ENCODE measurements around the gene DYNC1LI1.
"Not testable (repeated sequence)": the region's sequence is repeated elsewhere in the genome, so short reads cannot be mapped to it uniquely, and the experiment has no call there.

The DYNC1LI1 gene

GRCh38 chr3:32542807-32543206, 27.9 kb downstream of the DYNC1LI1 start:
- no peak for FAIRE-seq

DNA sequence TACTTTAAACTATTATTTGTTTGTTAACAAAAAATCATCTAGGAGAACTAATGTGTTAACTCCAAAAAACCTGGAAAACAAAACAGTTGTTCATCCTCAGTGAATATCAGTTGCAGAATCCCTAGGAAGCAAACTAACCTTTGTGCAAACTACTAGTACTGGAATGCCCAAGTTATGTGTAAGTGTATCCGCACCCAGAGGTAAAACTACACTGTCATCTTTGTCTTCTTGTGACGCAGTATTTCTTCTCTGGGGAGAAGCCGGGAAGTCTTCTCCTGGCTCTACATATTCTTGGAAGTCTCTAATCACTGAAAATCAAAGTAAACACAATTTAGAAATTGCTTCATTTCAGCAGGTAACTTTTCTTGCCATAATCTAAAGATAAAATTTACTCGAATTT, 29.8 kb downstream of the DYNC1LI1 start:
- FAIRE-seq: peak; percentile 83
- no peak for DNase-seq (ENCODE audit: insufficient read length, low spot score)

More at GRCh38 chr3:32542807-32543206, 27.9 kb downstream of the DYNC1LI1 start:
- DNase-seq (ENCODE audit: insufficient read length, low spot score): no peak

- DNase-seq (ENCODE audit: insufficient read length, low spot score) (no peak), FAIRE-seq (no peak)
Measured at GRCh38 chr3:32532434-32532833, 38.2 kb downstream of the DYNC1LI1 start.

- no peak for DNase-seq (ENCODE audit: insufficient read length, low spot score)
- FAIRE-seq: no peak
Measured at GRCh38 chr3:32531010-32531647, 39.5 kb downstream of the DYNC1LI1 start.

- no peak for DNase-seq (ENCODE audit: insufficient read length, low spot score)
- FAIRE-seq: no peak
Measured at GRCh38 chr3:32525720-32526119, 44.9 kb downstream of the DYNC1LI1 start.

DNA sequence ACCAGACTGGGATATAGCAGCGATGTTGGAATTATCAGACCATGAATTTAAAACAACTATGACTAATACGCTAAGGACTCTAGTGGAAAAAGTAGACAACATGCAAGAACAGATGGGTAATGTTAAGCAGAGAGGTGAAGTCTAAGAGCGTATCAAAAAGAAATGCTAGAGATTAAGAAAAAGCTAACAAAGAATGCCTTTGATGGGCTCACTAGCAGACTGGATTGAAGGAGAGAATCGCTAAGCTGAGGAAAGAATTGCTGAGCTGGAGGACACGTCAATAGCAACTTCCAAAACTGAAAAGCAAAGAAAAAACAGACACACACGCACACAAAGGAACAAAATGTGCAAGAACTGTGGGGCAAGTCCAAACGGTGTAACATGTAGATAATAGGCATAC, 48.0 kb downstream of the DYNC1LI1 start:
- no peak for DNase-seq (ENCODE audit: insufficient read length, low spot score)
- FAIRE-seq: no peak

- DNase-seq (ENCODE audit: insufficient read length, low spot score); FAIRE-seq: not testable (repeated sequence)
Measured at GRCh38 chr3:32518921-32519320, 51.7 kb downstream of the DYNC1LI1 start.

GRCh38 chr3:32516751-32517150, 53.9 kb downstream of the DYNC1LI1 start:
- FAIRE-seq; DNase-seq (ENCODE audit: insufficient read length, low spot score): not testable (repeated sequence)

DNA sequence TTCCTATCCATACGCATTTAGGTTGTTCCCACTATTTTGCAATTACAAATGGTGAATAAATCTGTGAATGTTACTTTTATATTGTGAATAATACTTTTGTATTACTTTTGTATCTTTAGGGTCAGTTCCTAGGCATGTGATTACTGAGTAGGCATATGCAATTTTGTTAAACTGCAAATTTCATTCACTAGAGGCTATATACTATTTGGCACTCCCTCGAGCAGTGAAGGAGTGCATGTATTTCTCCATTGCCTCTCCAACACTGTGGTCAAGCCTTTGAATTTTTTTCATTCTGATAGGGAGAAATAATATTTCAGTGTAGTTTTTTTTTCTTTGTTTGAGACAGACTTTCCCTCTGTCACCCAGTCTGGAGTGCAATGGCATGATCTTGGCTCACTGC, 59.7 kb downstream of the DYNC1LI1 start:
- DNase-seq (ENCODE audit: insufficient read length, low spot score): no peak
- FAIRE-seq: no peak

GRCh38 chr3:32510075-32510724, 60.5 kb downstream of the DYNC1LI1 start:
- DNase-seq (ENCODE audit: insufficient read length, low spot score): peak; percentile 74
- peak; percentile 74 for FAIRE-seq

DNA sequence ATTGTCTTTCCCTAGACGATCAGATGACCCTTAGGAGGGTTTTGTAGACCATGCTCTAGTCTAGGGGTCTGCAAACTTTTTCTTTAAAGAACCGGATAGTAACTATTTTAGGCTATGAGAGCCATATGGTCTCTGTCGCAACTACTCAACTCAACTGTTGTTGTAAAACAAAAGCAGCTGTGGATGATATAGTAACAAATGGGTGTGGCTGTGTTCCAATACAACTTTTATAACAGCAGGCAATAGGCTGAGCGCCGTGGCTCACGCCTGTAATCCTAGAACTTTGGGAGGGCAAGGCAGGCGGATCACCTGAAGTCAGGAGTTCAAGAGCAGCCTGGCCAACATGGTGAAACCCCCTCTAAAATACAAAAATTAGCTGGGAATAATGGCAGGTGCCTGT, 61.9 kb downstream of the DYNC1LI1 start:
- no peak for DNase-seq (ENCODE audit: insufficient read length, low spot score)
- no peak for FAIRE-seq

DNA sequence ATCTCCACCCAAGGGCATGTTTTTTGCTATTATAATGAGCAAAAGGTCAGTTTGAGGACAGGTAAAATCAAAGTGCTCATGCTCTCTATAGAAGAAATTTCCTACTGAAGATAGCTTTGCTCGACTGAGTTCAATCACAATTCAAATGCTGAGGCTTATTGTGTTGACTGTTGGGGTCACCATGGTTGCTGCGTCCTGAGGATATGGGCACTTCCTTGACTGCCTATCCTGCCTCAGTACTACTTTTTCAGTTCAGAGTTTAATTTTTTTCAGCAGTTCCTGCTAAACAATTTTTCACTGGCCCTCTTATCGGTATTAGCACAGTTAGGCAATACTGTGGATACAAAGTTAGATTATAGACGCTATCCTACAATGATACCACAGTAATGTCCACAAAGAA, 64.2 kb downstream of the DYNC1LI1 start:
- FAIRE-seq: no peak
- no peak for DNase-seq (ENCODE audit: insufficient read length, low spot score)

DNA sequence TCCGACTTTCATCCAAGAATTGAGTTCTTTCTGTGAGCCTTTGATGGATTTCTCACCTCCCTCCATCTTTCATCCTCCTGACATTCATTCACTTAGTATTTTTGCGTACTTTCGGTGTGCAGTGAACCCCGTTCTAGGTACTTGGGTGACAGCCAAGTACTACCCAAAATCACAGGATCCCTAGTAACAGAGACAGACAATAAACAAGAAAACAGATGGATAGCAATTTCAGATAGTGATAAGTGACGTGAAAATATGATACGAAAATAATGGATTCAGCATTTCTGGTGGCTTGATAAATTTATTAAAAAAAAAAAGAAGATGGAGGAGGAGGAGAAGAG, 67.7 kb downstream of the DYNC1LI1 start:
- DNase-seq (ENCODE audit: insufficient read length, low spot score): no peak
- FAIRE-seq: no peak

GRCh38 chr3:32502118-32502945, 68.3 kb downstream of the DYNC1LI1 start, which contains the start of gene CMTM6:
TSS of gene CMTM6 (minus strand) at chr3:32502852. CDS start at chr3:32502745, 107 bp downstream.
- DNase-seq (ENCODE audit: insufficient read length, low spot score) (peak; percentile 88), FAIRE-seq (no peak)

- no peak for DNase-seq (ENCODE audit: insufficient read length, low spot score)
- no peak for FAIRE-seq
Measured at GRCh38 chr3:32501783-32502117, 68.9 kb downstream of the DYNC1LI1 start.

GRCh38 chr3:32500880-32501782, 69.5 kb downstream of the DYNC1LI1 start:
- FAIRE-seq (no peak), DNase-seq (ENCODE audit: insufficient read length, low spot score) (no peak)

- DNase-seq (ENCODE audit: insufficient read length, low spot score) (no peak), FAIRE-seq (no peak)
Measured at GRCh38 chr3:32500231-32500630, 70.4 kb downstream of the DYNC1LI1 start.

DNA sequence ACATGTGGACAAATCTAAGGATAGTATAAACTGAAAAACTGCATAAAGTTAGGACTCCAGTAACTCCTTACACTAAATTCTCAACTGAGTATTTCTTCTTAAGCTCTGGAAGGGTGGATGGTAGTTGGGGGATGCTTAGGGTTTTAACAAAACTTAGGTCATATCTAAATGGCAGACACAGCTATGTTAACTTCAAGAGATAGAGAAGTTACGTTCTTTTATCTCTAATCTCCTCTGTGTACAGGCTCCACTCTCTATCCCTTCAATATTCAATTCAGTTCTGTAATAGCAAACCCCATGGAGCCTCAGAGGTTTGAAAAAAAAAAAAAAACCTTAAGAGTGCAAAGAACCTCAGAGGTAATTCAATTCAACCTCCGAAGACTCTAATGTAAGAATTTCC, 71.1 kb downstream of the DYNC1LI1 start:
- no peak for DNase-seq (ENCODE audit: insufficient read length, low spot score)
- no peak for FAIRE-seq

DNA sequence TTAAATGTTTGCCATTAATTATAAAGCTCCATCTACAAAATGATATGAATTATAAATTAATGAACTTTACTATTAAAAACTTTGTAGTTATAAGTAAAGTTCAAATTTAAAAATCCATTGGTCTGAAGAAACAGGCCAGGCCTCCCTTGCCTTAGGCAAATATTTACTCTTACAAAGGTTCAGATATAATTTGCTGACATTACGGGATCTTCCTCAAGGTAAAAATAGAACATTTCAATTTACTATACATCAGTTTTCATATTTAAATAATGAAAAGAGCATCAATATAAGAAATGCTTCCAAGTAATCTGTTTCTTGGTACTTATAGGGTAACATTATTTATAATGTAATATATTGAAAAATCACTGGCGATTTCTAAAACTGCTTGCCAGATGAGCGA, 71.7 kb downstream of the DYNC1LI1 start:
- no peak for DNase-seq (ENCODE audit: insufficient read length, low spot score)
- no peak for FAIRE-seq

- no peak for FAIRE-seq
Measured at GRCh38 chr3:32498252-32498651, 72.4 kb downstream of the DYNC1LI1 start.

GRCh38 chr3:32495609-32496008, 75.0 kb downstream of the DYNC1LI1 start:
- FAIRE-seq: no peak
- DNase-seq (ENCODE audit: insufficient read length, low spot score): no peak

More at GRCh38 chr3:32498252-32498651, 72.4 kb downstream of the DYNC1LI1 start:
- no peak for DNase-seq (ENCODE audit: insufficient read length, low spot score)
